HepG2 (cell line): ENCODE results near the gene DCAKD. TPM values are rescaled to one million over a fixed set of nuclear protein-coding genes. Genes with fewer than 3 reads are reported as not detected.

Source experiments
- BORCS8-MEF2B ChIP-seq: sonication (generic); formaldehyde crosslinking; IDR thresholded peaks from 2 replicates; pipeline ENCODE4 v1.8.0; 2022; ENCODE audit warnings: mild to moderate bottlenecking, missing genetic modification reagents
- CBX1 ChIP-seq: IDR thresholded peaks from one replicate; pipeline ENCODE4 v1.6.1; 2016; ENCODE audit warnings: antibody characterized with exemption, low read depth
- HIVEP1 ChIP-seq: sonication (generic); formaldehyde crosslinking; IDR thresholded peaks from 2 replicates; pipeline ENCODE4 v1.4.0; 2020; ENCODE audit warnings: mild to moderate bottlenecking, missing genetic modification reagents
- KLF11 ChIP-seq: IDR thresholded peaks from 2 replicates; pipeline ENCODE4 v1.6.1; 2016; ENCODE audit warnings: missing compliant biosample characterization
- MYC ChIP-seq: sonication (generic); formaldehyde crosslinking; IDR thresholded peaks from 2 replicates; pipeline ENCODE4 v1.9.0; 2021; ENCODE audit warnings: missing genetic modification reagents, borderline replicate concordance
- NR2F1 ChIP-seq, 2 experiments: fragments of 450-650 bp in 1 of 2; formaldehyde crosslinking in 1 of 2; IDR thresholded peaks; 2 replicates each; pipeline versions ENCODE4 v1.5.0 to v1.6.1; 2016 to 2020; ENCODE audit warnings: mild to moderate bottlenecking in 1 of 2, missing compliant biosample characterization in 1 of 2, missing genetic modification reagents in 1 of 2, moderate library complexity in 1 of 2
- NR2F6 ChIP-seq, 2 experiments: IDR thresholded peaks; 2 replicates each; pipeline ENCODE4 v1.6.1; 2016; ENCODE audit warnings: antibody characterized with exemption in 1 of 2, mild to moderate bottlenecking in 1 of 2
- PATZ1 ChIP-seq: sonication (generic); formaldehyde crosslinking; IDR thresholded peaks from 2 replicates; pipeline ENCODE4 v1.4.0; 2020; ENCODE audit warnings: missing genetic modification reagents
- SP2 ChIP-seq: sonication (generic); formaldehyde crosslinking; IDR thresholded peaks from 2 replicates; pipeline ENCODE4 v1.5.1; 2020; ENCODE audit warnings: mild to moderate bottlenecking, missing genetic modification reagents
- ZBTB39 ChIP-seq: sonication (generic); formaldehyde crosslinking; IDR thresholded peaks from 2 replicates; pipeline ENCODE4 v1.5.0; 2020; ENCODE audit warnings: missing genetic modification reagents
- ZNF10 ChIP-seq: sonication (generic); formaldehyde crosslinking; IDR thresholded peaks from 2 replicates; pipeline ENCODE4 v1.4.0; 2020; ENCODE audit warnings: mild to moderate bottlenecking, low read depth, missing genetic modification reagents, borderline replicate concordance
- ZNF143 ChIP-seq: sonication (generic); formaldehyde crosslinking; IDR thresholded peaks from 2 replicates; pipeline ENCODE4 v1.4.0; 2020; ENCODE audit warnings: missing genetic modification reagents
- ZNF232 ChIP-seq: sonication (generic); formaldehyde crosslinking; IDR thresholded peaks from 2 replicates; pipeline ENCODE4 v1.4.0; 2020; ENCODE audit warnings: missing genetic modification reagents, borderline replicate concordance
- ZNF296 ChIP-seq: sonication (generic); formaldehyde crosslinking; conservative IDR thresholded peaks from 2 replicates; pipeline ENCODE4 v1.5.0; 2020; ENCODE audit warnings: mild to moderate bottlenecking, missing genetic modification reagents
- ZNF468 ChIP-seq: sonication (generic); formaldehyde crosslinking; IDR thresholded peaks from 2 replicates; pipeline ENCODE4 v1.8.0; 2022; ENCODE audit warnings: mild to moderate bottlenecking, moderate library complexity, missing genetic modification reagents
- ZNF878 ChIP-seq: sonication (generic); formaldehyde crosslinking; IDR thresholded peaks from 2 replicates; pipeline ENCODE4 v1.8.1; 2023; ENCODE audit warnings: mild to moderate bottlenecking, missing genetic modification reagents, moderate library complexity
- polyA plus RNA-seq, 8 experiments: library from polyadenylated mRNA; depleted of rRNA in 3 of 8; stranded (reverse) in 7 of 8; unstranded in 1 of 8; fragments of >200 nt; fragmentation: Illumina TruSeq in 4 of 8; extraction: Trizol in 4 of 8; gene quantifications; 2 replicates each; pipeline versions ENCODE4 v1.2.1 to v1.2.3, GENCODE V29; 2011 to 2016; ENCODE audit warnings: low read depth in 4 of 8, missing spikeins in 1 of 8, mixed read lengths in 1 of 8; ENCODE audit not compliant: insufficient read depth in 1 of 8
- total RNA-seq, 5 experiments: library from RNA; depleted of rRNA; stranded (reverse); fragments of >200 nt; fragmentation: Illumina TruSeq; extraction: Trizol; gene quantifications; 2 replicates each; pipeline ENCODE4 v1.2.3, GENCODE V29; 2016; ENCODE audit warnings: low read depth in 1 of 5
- TF ChIP-seq, protein P1 (sequence below): IDR thresholded peaks from 2 replicates; pipeline ENCODE4 v1.6.1; 2016; ENCODE audit warnings: mild to moderate bottlenecking, missing biosample characterization, missing genetic modification reagents
- TF ChIP-seq, protein P2 (sequence below): sonication (generic); formaldehyde crosslinking; IDR thresholded peaks from 2 replicates; pipeline ENCODE4 v1.5.0; 2020; ENCODE audit warnings: missing genetic modification reagents
- TF ChIP-seq, protein P3 (sequence below): IDR thresholded peaks from 2 replicates; pipeline ENCODE4 v1.6.1; 2018; ENCODE audit warnings: missing genetic modification reagents, mild to moderate bottlenecking, missing compliant biosample characterization
- TF ChIP-seq, protein P4 (sequence below): sonication (generic); formaldehyde crosslinking; IDR thresholded peaks from 2 replicates; pipeline ENCODE4 v1.4.0; 2020; ENCODE audit warnings: mild to moderate bottlenecking, missing genetic modification reagents

Gene DCAKD
- total and polyA plus RNA-seq, 2 of the 13 experiments (the other 11 are each of a cell fraction or from before 2014, with no cell fraction given) = 25.9 to 29.2 TPM

GRCh38 chr17:45051060-45051719, at the start of gene DCAKD (continued):
- TF ChIP-seq PATZ1 (CRISPR knock-in tag) = no peak
- no peak for TF ChIP-seq ZBTB39 (CRISPR knock-in tag)
- no peak for TF ChIP-seq NR2F1 (CRISPR knock-in tag; IDR thresholded peaks at IDR 0.05)
- no peak for TF ChIP-seq ZNF296 (CRISPR knock-in tag)
- TF ChIP-seq ZNF878 (CRISPR knock-in tag) = no peak
- TF ChIP-seq BORCS8-MEF2B = peak; percentile 79
- peak; percentile 87 for TF ChIP-seq SP2 (CRISPR knock-in tag)
- TF ChIP-seq, protein P1, sequence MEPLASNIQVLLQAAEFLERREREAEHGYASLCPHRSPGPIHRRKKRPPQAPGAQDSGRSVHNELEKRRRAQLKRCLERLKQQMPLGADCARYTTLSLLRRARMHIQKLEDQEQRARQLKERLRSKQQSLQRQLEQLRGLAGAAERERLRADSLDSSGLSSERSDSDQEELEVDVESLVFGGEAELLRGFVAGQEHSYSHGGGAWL (CRISPR knock-in tag) = peak; percentile 69; the same call in 1 of the 2 replicates
- TF ChIP-seq ZNF468 (CRISPR knock-in tag) = 0 out of 2 replicates have a peak, but pooled peaks have one; percentile 42
- TF ChIP-seq ZNF143 (CRISPR knock-in tag) = no peak; the same call in 1 of the 2 replicates
- TF ChIP-seq, protein P2, sequence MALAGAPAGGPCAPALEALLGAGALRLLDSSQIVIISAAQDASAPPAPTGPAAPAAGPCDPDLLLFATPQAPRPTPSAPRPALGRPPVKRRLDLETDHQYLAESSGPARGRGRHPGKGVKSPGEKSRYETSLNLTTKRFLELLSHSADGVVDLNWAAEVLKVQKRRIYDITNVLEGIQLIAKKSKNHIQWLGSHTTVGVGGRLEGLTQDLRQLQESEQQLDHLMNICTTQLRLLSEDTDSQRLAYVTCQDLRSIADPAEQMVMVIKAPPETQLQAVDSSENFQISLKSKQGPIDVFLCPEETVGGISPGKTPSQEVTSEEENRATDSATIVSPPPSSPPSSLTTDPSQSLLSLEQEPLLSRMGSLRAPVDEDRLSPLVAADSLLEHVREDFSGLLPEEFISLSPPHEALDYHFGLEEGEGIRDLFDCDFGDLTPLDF (CRISPR knock-in tag) = peak; percentile 76
- TF ChIP-seq NR2F6 (IDR thresholded peaks at IDR 0.05) = no peak
- no peak for TF ChIP-seq NR2F6 (CRISPR knock-in tag; IDR thresholded peaks at IDR 0.05)
- TF ChIP-seq ZNF232 = no peak
- no peak for TF ChIP-seq KLF11 (CRISPR knock-in tag)
- TF ChIP-seq, protein P3, sequence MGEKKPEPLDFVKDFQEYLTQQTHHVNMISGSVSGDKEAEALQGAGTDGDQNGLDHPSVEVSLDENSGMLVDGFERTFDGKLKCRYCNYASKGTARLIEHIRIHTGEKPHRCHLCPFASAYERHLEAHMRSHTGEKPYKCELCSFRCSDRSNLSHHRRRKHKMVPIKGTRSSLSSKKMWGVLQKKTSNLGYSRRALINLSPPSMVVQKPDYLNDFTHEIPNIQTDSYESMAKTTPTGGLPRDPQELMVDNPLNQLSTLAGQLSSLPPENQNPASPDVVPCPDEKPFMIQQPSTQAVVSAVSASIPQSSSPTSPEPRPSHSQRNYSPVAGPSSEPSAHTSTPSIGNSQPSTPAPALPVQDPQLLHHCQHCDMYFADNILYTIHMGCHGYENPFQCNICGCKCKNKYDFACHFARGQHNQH (CRISPR knock-in tag) = 0 out of 2 replicates have a peak, but pooled peaks have one; percentile 21
- TF ChIP-seq CBX1 = no peak
- peak; percentile 63; the same call in 1 of the 2 replicates for TF ChIP-seq MYC (CRISPR knock-in tag)
- TF ChIP-seq ZNF10 = no peak
- TF ChIP-seq HIVEP1 = 0 out of 2 replicates have a peak, but pooled peaks have one; percentile 39
- TF ChIP-seq, protein P4, sequence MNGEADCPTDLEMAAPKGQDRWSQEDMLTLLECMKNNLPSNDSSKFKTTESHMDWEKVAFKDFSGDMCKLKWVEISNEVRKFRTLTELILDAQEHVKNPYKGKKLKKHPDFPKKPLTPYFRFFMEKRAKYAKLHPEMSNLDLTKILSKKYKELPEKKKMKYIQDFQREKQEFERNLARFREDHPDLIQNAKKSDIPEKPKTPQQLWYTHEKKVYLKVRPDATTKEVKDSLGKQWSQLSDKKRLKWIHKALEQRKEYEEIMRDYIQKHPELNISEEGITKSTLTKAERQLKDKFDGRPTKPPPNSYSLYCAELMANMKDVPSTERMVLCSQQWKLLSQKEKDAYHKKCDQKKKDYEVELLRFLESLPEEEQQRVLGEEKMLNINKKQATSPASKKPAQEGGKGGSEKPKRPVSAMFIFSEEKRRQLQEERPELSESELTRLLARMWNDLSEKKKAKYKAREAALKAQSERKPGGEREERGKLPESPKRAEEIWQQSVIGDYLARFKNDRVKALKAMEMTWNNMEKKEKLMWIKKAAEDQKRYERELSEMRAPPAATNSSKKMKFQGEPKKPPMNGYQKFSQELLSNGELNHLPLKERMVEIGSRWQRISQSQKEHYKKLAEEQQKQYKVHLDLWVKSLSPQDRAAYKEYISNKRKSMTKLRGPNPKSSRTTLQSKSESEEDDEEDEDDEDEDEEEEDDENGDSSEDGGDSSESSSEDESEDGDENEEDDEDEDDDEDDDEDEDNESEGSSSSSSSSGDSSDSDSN (CRISPR knock-in tag) = peak; percentile 92
